NCI-H2171 treated with DMSO at 0.1 percent for 48 hours (cell line): ENCODE results near the gene SYT6.

Experiments used
- DNase-seq: peaks from one replicate; lab custom pipeline; 2025; lab: John Stamatoyannopoulos, UW

The SYT6 gene

DNA sequence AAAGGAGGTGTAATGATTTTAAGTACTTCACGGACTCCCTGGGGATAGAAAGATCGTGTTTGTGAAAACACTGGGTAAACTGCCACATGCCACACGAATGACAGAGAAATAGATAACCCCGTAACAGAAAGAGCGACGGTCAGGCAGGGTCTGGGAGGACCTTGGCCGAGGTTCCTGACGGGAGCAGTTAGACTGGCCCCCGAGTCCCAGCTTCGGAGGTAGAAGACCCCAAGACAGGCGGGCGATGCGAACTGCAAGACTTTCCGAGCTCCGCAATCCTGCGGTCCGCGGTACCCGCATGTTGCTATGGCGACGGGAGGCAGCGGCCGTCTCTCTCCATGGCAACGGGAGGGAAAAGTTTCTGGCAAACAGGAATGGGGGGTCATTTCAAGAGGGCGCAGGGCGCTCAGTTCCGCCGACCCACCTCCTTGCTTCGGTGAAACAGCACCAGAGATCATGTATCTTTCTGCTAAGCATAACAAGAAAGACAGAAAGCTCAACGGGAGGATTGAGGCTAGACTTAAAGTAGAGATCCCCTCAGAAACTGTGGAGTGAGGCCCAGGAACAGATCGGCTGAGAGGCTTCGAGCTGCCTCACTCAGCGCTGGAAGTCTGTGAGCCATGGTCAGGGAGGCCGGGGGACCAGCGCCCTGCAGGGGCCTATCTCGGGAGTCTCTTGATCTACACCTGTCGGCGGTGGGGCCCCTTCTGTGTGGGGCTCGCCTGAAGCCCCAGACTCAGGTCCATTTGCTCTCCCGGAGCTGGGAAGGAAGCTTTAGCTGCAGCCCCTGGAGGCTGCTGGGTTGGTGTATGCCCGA lies 685 bp upstream of the SYT6 start:
- DNase-seq = peak; percentile 37

- DNase-seq = peak; percentile 45
Measured at GRCh38 chr1:114152508-114153260, 985 bp downstream of the SYT6 start.

GRCh38 chr1:114152089-114152507 lies 1.6 kb downstream of the SYT6 start:
- no peak for DNase-seq

DNA sequence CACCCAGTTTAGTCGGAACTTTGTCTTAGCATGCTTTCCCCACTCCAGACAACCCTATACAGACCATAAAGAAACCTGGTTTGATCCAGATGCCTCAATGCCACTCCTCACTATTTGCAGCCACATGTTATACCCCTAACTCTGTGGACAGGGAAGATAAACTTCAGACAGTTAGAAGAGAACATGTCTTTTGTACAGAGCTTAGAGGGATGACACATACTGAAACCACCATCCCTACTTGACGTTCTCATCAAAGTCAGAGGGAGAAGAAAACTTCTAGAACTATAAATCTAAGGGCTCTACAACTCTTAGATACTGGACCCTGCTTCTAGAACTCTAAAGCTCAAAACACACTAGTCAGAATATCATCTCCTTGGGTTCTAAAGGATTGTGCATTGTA lies 3.7 kb downstream of the SYT6 start:
- DNase-seq = no peak

DNA sequence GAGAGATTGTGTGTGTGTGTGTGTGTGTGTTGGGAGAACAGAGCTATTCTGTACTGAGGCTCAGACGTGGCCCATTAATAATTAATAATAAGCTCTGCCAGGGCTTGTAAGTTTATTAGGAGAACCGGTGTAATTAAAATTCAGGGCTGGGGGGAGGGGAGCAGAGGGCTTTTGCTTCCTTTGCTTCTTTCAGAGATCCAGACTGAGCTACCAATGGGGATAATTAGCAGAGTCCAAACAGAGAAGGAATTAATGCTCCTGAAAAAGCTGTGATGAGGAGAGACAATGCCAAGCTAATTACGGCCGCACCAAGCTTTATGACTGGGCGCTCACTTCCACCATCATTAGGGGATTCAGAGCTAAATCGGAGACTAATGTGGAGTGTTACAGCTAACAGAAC lies 4.5 kb downstream of the SYT6 start:
- no peak for DNase-seq

DNA sequence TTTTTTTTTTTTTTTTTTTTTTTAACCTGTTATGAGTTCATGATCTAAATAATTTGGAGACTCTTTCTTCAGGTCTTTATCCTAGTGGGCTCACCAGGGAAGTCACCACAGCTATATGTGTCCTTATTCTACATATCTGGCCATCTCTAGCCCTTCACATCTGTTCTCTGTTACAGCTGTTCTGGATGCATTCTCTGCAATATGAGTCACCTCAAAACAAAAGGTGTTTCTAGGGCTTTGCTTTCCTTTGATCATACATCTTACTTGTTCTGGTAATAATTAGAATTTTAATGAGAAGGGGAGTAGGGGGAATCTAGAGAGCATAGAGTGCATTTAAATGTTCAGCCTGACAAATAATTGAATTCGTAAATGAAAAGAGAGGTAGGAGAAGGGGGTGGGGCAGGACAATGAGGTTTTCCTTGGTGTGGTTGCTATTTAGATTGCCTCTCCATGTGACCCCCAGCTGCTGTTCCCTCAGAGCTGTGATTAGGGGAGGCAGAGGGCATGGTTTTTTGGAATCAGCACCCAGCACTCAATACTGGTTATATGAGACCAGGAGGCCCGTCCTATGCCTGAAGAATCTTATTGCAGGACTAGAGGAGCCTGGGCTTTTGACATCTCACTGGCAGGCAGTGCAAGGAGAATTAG lies 8.0 kb downstream of the SYT6 start:
- no peak for DNase-seq

DNA sequence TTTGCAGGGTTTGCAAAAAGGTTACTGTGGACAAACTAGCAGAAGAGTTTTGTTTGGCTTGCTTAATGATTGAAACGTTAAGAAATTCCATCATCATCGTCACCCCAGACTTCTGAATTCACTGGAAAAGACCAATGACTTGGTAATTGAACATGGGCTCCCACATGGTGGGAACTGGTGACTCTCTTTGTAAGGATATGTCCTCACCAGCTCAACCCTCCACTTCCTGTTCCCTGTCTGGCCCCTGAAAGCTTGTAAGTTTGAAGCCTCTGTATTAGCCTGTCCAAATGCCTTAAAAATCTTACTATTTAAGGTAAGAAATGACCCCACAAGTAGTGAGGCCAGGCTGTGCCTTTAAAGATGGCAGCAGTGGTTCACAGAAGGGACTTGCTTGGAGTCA lies 9.7 kb downstream of the SYT6 start:
- no peak for DNase-seq

GRCh38 chr1:114139540-114139939 lies 14.1 kb downstream of the SYT6 start:
- DNase-seq = no peak

GRCh38 chr1:114137497-114137896 lies 16.2 kb downstream of the SYT6 start:
- DNase-seq = no peak

DNA sequence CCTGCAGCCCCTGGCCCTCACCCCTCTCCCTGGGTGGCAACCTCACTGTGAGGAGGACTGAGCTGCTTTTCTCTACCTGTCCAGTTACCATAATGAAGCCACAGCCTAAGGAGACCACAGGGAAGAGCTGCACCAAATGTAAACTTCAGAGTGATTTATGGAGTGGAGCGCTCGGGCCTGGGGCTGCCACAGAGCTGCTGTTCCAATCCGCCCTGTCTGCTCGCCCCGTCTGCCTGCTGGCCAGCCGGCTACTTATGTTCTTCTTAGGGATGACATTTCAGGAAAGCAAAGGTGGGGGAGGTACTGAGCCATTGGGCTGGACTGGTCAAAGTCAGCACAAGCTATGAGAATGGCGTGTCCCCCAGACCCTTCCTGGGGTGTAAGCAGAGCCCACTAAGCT lies 17.9 kb downstream of the SYT6 start:
- DNase-seq = no peak

DNA sequence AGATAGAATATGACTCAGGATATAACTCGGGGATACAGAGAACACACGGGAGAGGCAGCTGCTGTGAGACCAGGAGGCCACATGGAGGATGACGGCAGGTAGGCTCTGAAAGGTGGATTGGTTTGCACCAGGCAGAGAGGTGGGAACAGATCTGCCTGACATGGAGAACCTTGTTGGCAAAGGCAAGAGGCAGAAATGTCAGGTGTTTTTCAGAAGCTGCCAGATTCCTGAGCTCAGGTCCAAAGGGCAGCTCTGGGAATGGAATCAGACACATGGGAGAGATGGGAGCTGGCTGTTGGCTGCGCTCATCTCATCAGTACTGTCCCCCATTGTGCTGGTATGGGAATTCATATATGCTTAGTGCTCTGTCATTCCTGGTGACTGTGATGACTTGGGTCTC lies 19.2 kb downstream of the SYT6 start:
- no peak for DNase-seq

DNA sequence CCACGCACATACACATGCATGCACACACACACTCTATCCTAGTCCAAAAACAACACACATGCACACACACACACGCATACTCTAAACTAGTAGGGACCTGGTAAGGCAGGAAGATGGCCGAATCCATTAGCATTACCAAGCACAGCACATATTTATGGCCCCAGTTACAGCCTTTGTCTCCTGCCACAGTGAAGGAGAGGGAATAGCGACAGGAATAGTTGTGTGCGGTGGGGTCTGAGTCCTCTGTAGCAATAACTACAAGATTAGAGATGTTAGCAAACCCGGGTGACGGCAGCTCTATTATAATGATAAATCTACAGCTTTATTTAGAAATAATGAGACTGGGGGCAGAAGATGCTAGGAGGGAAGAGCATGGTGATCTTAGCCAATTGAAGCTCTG lies 20.5 kb downstream of the SYT6 start:
- DNase-seq = no peak

GRCh38 chr1:114131526-114132220 lies 22.0 kb downstream of the SYT6 start:
- no peak for DNase-seq

DNA sequence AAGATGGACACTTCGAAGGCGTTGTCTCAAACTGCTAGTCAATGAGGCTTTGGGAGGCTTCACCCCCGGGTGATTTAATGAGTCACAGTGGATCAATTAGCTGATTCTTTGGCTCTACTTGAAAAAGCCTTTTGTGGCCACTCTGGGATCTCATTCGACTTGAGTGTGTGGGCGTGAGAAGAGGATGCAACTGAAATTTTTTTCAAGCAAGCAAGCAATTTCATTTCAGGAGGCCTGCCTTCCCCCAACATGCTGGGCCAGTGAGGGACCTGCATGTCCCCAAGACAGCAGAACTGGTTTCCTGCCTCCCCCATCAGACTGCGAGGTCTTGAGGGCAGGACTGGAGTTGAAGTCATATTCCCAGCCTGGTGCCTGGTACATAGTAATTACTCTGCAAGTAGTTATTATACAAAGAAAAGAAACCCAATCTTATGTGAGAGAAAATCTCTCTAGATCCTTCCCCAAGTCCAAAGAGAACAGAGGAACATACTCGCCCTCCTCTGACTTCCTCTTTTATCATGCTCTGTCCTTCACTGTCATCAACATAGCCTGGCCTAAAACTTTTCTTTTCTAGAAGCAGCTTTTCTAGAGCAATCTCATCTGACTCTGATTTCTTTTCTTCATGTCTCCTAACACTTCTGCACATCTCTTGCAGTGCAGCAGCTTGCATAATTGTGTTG lies 22.7 kb downstream of the SYT6 start:
- DNase-seq = no peak

DNA sequence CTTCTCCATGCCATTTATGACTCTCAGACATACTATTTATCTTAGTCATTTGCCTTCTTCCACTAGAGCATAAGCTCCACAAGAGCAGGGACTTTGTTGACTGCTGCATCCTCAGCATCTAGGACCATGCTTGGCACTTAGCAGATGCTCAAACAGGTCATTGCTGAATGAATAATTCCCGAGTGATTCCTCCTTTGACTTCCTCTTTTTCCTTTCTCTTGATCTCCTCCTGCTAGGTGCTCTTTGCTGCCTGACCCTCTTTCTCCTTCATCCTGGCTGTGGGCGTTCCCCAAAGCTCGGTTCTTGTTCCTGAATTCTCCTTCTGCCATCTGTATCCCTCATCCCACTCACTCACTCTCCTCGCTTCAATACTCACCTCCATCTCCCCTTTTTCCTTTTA lies 23.5 kb downstream of the SYT6 start:
- no peak for DNase-seq

GRCh38 chr1:114128293-114128692 lies 25.4 kb downstream of the SYT6 start:
- DNase-seq = no peak

- DNase-seq = no peak
Measured at GRCh38 chr1:114126261-114127095, 27.2 kb downstream of the SYT6 start.

- no peak for DNase-seq
Measured at GRCh38 chr1:114124644-114125043, 29.0 kb downstream of the SYT6 start.

GRCh38 chr1:114122941-114123618 lies 30.6 kb downstream of the SYT6 start:
- no peak for DNase-seq

DNA sequence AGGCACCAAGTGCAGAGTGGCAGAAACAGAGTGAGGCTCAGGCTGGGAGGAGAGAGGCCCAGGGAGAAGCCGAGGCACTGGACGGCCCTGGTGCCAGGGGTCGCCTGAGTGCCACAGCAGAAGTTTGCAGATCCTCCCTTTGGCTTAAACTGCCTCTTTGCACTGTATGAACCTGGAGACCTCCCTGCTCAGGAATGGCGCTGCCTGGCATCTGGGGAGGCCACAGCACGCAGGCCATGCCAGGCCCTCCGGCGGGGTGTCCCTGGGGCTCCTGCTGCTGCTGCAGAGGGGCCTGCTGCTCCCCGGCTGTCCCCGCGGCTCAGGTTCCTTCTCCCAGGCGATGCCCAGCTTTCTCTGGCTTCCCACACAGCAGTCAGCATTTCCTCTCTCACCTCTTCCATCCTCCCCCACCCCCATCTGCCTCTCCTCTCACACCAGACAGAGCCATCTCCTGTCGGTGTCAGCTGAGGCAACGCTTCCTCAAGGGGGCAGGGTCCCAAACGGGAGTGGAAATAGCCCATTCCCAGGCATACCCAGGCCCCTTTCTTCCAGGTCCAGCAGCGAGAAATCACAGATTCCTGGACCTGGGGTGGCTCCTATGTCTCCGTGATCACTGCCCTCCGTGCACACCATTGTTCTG lies 35.2 kb downstream of the SYT6 start:
- peak; percentile 83 for DNase-seq
